ENCODE results near the gene CHMP6. TPM values are rescaled to one million over a fixed set of nuclear protein-coding genes. Genes with fewer than 3 reads are reported as not detected.

Gene CHMP6
- total RNA-seq, 2 experiments from 2014 or later: 13.9 to 16.7 TPM

DNA sequence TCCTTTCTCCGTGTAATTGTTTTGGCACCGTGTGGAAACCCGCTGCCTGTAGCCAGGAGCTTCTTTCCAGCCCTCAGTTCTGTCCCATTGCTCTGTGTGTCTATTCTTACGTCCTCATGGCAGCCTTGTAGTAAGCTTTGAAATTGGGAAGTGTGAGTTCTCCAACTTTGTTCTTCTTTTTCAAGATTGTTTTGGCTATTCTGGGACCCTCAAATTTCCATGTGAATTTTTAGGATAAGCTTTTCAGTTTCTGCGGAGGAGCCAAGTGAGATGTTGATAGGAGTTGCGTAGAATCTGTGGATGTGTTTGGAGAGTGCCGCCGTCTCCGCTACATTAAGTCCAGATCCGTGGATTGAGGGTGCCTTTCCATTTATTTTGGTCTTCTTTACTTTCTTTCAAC, 15.2 kb downstream of the CHMP6 start:
- POLR2A ChIA-PET: interaction anchor here (0.5 to 1.5 kb wide), 4 partner anchors 11 to 625 kb away, joined by 3 to 9 read pairs (median 3); no protein-coding TSS in a partner anchor

DNA sequence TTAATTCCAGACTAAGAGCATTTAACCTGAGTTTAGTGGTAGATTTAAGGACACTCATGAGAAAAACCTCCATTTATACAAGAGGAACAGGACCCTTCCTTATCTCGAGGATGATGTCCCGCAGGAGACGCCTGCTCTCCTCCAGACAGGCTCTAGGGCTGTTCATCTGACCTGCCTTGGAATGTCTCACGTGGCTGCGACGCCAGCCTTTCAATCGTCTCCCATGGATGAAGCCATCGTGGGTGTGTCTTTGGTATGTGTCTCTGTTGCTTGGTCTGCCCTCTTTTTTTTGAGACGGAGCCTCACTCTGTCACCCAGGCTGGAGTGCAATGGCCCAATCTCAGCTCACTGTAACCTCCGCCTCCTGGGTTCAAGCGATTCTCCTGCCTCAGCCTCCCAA, 16.5 kb downstream of the CHMP6 start:
- peaks cover 7% of the 10 kb centered on the region for H3K9me3 Mint-ChIP-seq
- no peak for DNase-seq
- intact Hi-C loops (cut with micrococcal nuclease): no loop called here
- ChIA-PET POLR2A (no interaction called here), CTCF (interaction anchor here (2.8 kb wide), 1 partner anchor 16 kb away, joined by 9 read pairs; no protein-coding TSS in a partner anchor)
- H3K27me3 Mint-ChIP-seq: peaks cover 18% of the 10 kb centered on the region
- TF ChIP-seq, protein P1, sequence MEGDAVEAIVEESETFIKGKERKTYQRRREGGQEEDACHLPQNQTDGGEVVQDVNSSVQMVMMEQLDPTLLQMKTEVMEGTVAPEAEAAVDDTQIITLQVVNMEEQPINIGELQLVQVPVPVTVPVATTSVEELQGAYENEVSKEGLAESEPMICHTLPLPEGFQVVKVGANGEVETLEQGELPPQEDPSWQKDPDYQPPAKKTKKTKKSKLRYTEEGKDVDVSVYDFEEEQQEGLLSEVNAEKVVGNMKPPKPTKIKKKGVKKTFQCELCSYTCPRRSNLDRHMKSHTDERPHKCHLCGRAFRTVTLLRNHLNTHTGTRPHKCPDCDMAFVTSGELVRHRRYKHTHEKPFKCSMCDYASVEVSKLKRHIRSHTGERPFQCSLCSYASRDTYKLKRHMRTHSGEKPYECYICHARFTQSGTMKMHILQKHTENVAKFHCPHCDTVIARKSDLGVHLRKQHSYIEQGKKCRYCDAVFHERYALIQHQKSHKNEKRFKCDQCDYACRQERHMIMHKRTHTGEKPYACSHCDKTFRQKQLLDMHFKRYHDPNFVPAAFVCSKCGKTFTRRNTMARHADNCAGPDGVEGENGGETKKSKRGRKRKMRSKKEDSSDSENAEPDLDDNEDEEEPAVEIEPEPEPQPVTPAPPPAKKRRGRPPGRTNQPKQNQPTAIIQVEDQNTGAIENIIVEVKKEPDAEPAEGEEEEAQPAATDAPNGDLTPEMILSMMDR (IDR thresholded peaks at IDR 0.05): no peak
- H3K36me3 Mint-ChIP-seq (ENCODE audit: low read depth): no peaks in the 10 kb centered on the region
- H3K4me1 Mint-ChIP-seq (ENCODE audit: low read depth): peaks cover 11% of the 10 kb centered on the region
- ATAC-seq: no peak
- H3K4me3 Mint-ChIP-seq: no peak overlapping the region
- no peak overlapping the region for H3K27ac Mint-ChIP-seq

More for the DNA sequence above, 15.2 kb downstream of the CHMP6 start:
- no peaks in the 10 kb centered on the region for H3K36me3 Mint-ChIP-seq (ENCODE audit: low read depth)
- intact Hi-C loops (cut with micrococcal nuclease): no loop called here
- no peak overlapping the region for H3K27ac Mint-ChIP-seq
- CTCF ChIA-PET: interaction anchor here (1.7 kb wide), 1 partner anchor 95 kb away, joined by 6 read pairs; no protein-coding TSS in a partner anchor
- H3K4me1 Mint-ChIP-seq (ENCODE audit: low read depth): peaks cover 11% of the 10 kb centered on the region
- ATAC-seq: no peak
- no peak overlapping the region for H3K4me3 Mint-ChIP-seq
- TF ChIP-seq, protein P1 (IDR thresholded peaks at IDR 0.05): no peak
- no peak for DNase-seq
- H3K27me3 Mint-ChIP-seq: peaks cover 23% of the 10 kb centered on the region
- H3K9me3 Mint-ChIP-seq: peaks cover 5% of the 10 kb centered on the region

DNA sequence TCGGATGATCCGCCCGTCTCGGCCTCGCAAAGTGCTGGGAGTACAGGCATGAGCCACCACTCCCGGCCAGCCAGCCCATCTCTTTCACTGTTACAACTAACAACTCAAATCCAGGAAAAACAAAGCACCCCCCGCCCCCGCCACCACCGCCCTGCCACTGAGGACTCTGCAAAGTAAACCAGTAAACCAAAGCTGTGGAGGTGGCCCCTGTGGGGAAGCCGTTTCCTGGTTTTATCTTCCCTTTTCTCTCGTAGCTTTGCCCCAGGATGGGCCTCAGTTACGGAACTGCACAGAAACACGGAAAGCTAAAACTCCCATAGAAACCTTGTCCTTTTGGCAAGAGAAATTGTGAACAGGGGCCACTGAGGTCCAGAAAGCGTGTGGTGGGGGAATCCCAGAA, 17.5 kb downstream of the CHMP6 start:
- TF ChIP-seq, protein P1 (IDR thresholded peaks at IDR 0.05): no peak
- intact Hi-C loops (cut with micrococcal nuclease): no loop called here
- peaks cover 6% of the 10 kb centered on the region for H3K4me1 Mint-ChIP-seq (ENCODE audit: low read depth)
- ChIA-PET POLR2A (interaction anchor here (0.6 to 0.7 kb wide), 2 partner anchors 9 to 569 kb away, joined by 3 read pairs; no protein-coding TSS in a partner anchor), CTCF (interaction anchor here (1.3 to 2.8 kb wide), 3 partner anchors 15 to 93 kb away, joined by 4 to 9 read pairs (median 4); no protein-coding TSS in a partner anchor)
- no peak for ATAC-seq
- DNase-seq: no peak
- peaks cover 11% of the 10 kb centered on the region for H3K27me3 Mint-ChIP-seq
- no peaks in the 10 kb centered on the region for H3K36me3 Mint-ChIP-seq (ENCODE audit: low read depth)
- H3K27ac Mint-ChIP-seq: no peak overlapping the region
- no peak overlapping the region for H3K4me3 Mint-ChIP-seq
- peaks cover 7% of the 10 kb centered on the region for H3K9me3 Mint-ChIP-seq

DNA sequence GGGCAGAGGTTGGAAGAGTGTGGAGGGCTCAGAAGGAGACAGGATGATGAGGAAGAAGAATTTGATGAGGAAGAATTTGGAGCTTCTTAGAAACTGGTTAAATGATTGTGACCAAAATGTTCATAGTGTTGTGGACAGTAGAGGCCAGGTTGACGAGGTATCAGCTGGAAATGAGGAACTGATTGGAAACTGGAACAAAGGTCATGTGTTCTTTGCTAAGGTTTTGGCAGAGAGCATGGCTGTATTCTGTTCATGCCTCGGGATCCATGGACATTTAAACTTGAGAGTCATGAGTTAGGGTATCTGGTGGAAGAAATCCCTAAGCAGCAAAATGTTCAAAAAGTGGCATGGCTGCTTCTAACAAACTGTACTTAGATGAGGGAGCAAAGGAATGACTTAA, 19.3 kb downstream of the CHMP6 start:
- POLR2A ChIA-PET: no interaction called here
- Mint-ChIP-seq H3K36me3 (ENCODE audit: low read depth) (peaks cover 2% of the 10 kb centered on the region), H3K9me3 (peaks cover 7% of the 10 kb centered on the region), H3K27me3 (peaks cover 6% of the 10 kb centered on the region), H3K27ac (no peak overlapping the region), H3K4me1 (ENCODE audit: low read depth) (no peaks in the 10 kb centered on the region), H3K4me3 (no peak overlapping the region)
- TF ChIP-seq, protein P1 (IDR thresholded peaks at IDR 0.05): no peak
- intact Hi-C loops (cut with micrococcal nuclease): no loop called here
- ATAC-seq (no peak), DNase-seq (no peak)
- CTCF ChIA-PET: interaction anchor here (1.3 to 2.8 kb wide), 3 partner anchors 13 to 91 kb away, joined by 3 to 9 read pairs (median 4); no protein-coding TSS in a partner anchor

DNA sequence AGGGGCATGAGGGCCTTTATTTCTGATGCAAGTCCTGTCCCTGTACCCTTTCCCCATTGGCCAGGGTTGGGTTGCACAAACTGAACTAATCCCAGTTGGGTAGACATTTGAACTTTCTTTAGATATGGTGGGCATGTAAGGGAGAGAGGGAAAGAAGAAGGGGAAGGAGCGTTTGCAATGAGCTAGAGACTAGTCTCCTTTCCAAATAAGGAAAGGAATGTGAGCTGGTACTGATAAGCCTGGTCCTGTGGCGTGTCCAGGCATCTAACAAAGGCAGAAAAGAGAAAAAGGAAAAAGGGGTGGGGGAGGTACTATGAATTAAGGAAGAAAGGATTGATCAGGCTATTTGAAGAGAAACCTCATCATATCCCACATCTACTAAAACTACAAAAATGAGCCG, 20.3 kb downstream of the CHMP6 start:
- no peak overlapping the region for H3K27ac Mint-ChIP-seq
- ATAC-seq: no peak
- H3K4me3 Mint-ChIP-seq: no peak overlapping the region
- intact Hi-C loops (cut with micrococcal nuclease): no loop called here
- TF ChIP-seq, protein P1 (IDR thresholded peaks at IDR 0.05): no peak
- POLR2A ChIA-PET: no interaction called here
- H3K4me1 Mint-ChIP-seq (ENCODE audit: low read depth): peaks cover 4% of the 10 kb centered on the region
- no peak for DNase-seq
- peaks cover under 1% of the 10 kb centered on the region for H3K27me3 Mint-ChIP-seq
- CTCF ChIA-PET: no interaction called here
- H3K36me3 Mint-ChIP-seq (ENCODE audit: low read depth): peaks cover 8% of the 10 kb centered on the region
- peaks cover 11% of the 10 kb centered on the region for H3K9me3 Mint-ChIP-seq

All from activated CD8-positive, alpha-beta T cell treated with anti-CD3 and anti-CD28 coated beads for 36 hours (primary cell).